ENCODE measurements around the gene MRFAP1. TPM values are rescaled to one million over a fixed set of nuclear protein-coding genes. Genes with fewer than 3 reads are reported as not detected.
"Not testable (repeated sequence)": the region's sequence is repeated elsewhere in the genome, so short reads cannot be mapped to it uniquely, and the experiment has no call there.

Gene MRFAP1
- total RNA-seq, 5 donors from 2014 or later (not counting 1 experiment from before 2014, with no cell fraction given), result 138 to 169 (median 138) TPM

DNA sequence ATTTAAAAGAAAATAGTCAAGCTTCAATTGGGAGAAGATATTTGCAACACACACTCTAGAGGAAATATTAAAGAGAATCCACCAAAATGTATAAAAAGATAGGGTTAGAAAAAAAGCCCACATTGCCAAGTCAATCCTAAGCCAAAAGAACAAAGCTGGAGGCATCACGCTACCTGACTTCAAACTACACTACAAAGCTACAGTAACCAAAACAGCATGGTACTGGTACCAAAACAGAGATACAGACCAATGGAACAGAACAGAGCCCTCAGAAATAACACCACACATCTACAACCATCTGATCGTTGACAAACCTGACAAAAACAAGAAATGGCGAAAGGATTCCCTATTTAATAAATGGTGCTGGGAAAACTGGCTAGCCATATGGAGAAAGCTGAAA lies 13.7 kb downstream of the MRFAP1 start:
- H3K9me3 ChIP-seq; DNase-seq; H3K27ac ChIP-seq (ENCODE audit: low read length); POLR2A ChIA-PET; H3K4me3 Mint-ChIP-seq; ATAC-seq (replicated peaks in 1 of 4); H3K27ac Mint-ChIP-seq; H3K36me3 Mint-ChIP-seq; H3K36me3 ChIP-seq (ENCODE audit: control insufficient read depth in 2 of 2, extremely low read depth in 1 of 2, insufficient read depth in 1 of 2, low read length in 1 of 2); H3K27me3 Mint-ChIP-seq; H3K27me3 ChIP-seq (replicated peaks in 1 of 2; ENCODE audit: control insufficient read depth in 2 of 2, extremely low read depth in 1 of 2, insufficient read depth in 2 of 2, low read length in 1 of 2); H3K4me1 Mint-ChIP-seq; H3K9me3 Mint-ChIP-seq; H3K4me3 ChIP-seq (ENCODE audit: control insufficient read depth in 1 of 2, extremely low read depth in 1 of 2, low read length in 1 of 2): not testable (repeated sequence)
- CTCF ChIA-PET, result interaction anchor here (0.6 to 1.1 kb wide), 2 partner anchors 21 to 420 kb away, joined by 3 read pairs; no protein-coding TSS in a partner anchor
- H3K4me1 ChIP-seq (ENCODE audit: control insufficient read depth in 1 of 2, extremely low read depth in 1 of 2, insufficient read depth in 2 of 2, low read length in 2 of 2), result peaks cover 5 to 12% of the 10 kb centered on the region in 2 experiments
- no CpG with 5 or more reads among the region's 3 CpGs for WGBS (ENCODE audit: insufficient coverage)

DNA sequence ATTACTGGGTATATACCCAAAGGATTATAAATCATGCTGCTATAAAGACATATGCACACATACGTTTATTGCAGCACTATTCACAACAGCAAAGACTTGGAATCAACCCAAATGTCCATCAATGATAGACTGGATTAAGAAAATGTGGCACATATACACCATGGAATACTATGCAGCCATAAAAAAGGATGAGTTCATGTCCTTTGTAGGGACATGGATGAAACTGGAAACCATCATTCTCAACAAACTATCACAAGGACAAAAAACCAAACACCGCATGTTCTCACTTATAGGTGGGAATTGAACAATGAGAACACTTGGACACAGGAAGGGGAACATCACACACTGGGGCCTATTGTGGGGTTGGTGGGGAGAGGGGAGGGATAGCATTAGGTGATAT lies 14.8 kb downstream of the MRFAP1 start:
- POLR2A ChIA-PET; ATAC-seq (replicated peaks in 1 of 4); H3K9me3 ChIP-seq; H3K27ac ChIP-seq (ENCODE audit: low read length); H3K9me3 Mint-ChIP-seq; H3K27me3 ChIP-seq (replicated peaks in 1 of 2; ENCODE audit: control insufficient read depth in 2 of 2, extremely low read depth in 1 of 2, insufficient read depth in 2 of 2, low read length in 1 of 2); H3K36me3 ChIP-seq (ENCODE audit: control insufficient read depth in 2 of 2, extremely low read depth in 1 of 2, insufficient read depth in 1 of 2, low read length in 1 of 2); H3K27ac Mint-ChIP-seq; H3K4me3 ChIP-seq (ENCODE audit: control insufficient read depth in 1 of 2, extremely low read depth in 1 of 2, low read length in 1 of 2); DNase-seq; H3K4me3 Mint-ChIP-seq; H3K27me3 Mint-ChIP-seq; H3K36me3 Mint-ChIP-seq: not testable (repeated sequence)
- peaks cover 5 to 16% of the 10 kb centered on the region in 2 experiments for H3K4me1 ChIP-seq (ENCODE audit: control insufficient read depth in 1 of 2, extremely low read depth in 1 of 2, insufficient read depth in 2 of 2, low read length in 2 of 2)
- peaks cover 4 to 12% (median 9%) of the 10 kb centered on the region in 3 donors for H3K4me1 Mint-ChIP-seq
- CTCF ChIA-PET, result interaction anchor here in 1 of 2 donors (1.0 kb wide), 1 partner anchor 57 kb away, joined by 4 read pairs; no protein-coding TSS in a partner anchor
- WGBS (ENCODE audit: insufficient coverage), result no CpG with 5 or more reads among the region's 2 CpGs

GRCh38 chr4:6655924-6656323 lies 15.4 kb downstream of the MRFAP1 start:
- Histone ChIP-seq H3K27ac (ENCODE audit: low read length) (no peak overlapping the region), H3K4me1 (ENCODE audit: control insufficient read depth in 1 of 2, extremely low read depth in 1 of 2, insufficient read depth in 2 of 2, low read length in 2 of 2) (peaks cover 5 to 16% of the 10 kb centered on the region in 2 experiments), H3K9me3 (no peaks in the 10 kb centered on the region), H3K36me3 (ENCODE audit: control insufficient read depth in 2 of 2, extremely low read depth in 1 of 2, insufficient read depth in 1 of 2, low read length in 1 of 2) (no peaks in the 10 kb centered on the region), H3K27me3 (replicated peaks in 1 of 2; ENCODE audit: control insufficient read depth in 2 of 2, extremely low read depth in 1 of 2, insufficient read depth in 2 of 2, low read length in 1 of 2) (peaks cover 1 to 4% of the 10 kb centered on the region in 2 experiments), H3K4me3 (ENCODE audit: control insufficient read depth in 1 of 2, extremely low read depth in 1 of 2, low read length in 1 of 2) (no peak overlapping the region)
- H3K27ac Mint-ChIP-seq, result no peak overlapping the region
- DNase-seq, result no peak
- H3K9me3 Mint-ChIP-seq, result no peaks in the 10 kb centered on the region
- CTCF ChIA-PET, result interaction anchor here in 1 of 2 donors (1.0 kb wide), 1 partner anchor 56 kb away, joined by 4 read pairs; no protein-coding TSS in a partner anchor
- peaks cover 4 to 12% (median 9%) of the 10 kb centered on the region in 3 donors for H3K4me1 Mint-ChIP-seq
- H3K27me3 Mint-ChIP-seq, result peaks cover 0 to 4% of the 10 kb centered on the region in 2 donors
- H3K36me3 Mint-ChIP-seq, result no peaks in the 10 kb centered on the region
- no peak overlapping the region for H3K4me3 Mint-ChIP-seq
- POLR2A ChIA-PET, result no interaction called here
- no peak for ATAC-seq (replicated peaks in 1 of 4)
- 84% methylated on average over 5 of the region's 5 CpGs for WGBS (ENCODE audit: insufficient coverage)

GRCh38 chr4:6657242-6658208 lies 17.0 kb downstream of the MRFAP1 start:
- Mint-ChIP-seq H3K4me1 (peaks cover 4 to 12% (median 9%) of the 10 kb centered on the region in 3 donors), H3K4me3 (peak overlapping the region in 1 of 3 donors; percentile 69), H3K36me3 (no peaks in the 10 kb centered on the region), H3K27me3 (peaks cover 4% of the 10 kb centered on the region in 2 donors), H3K27ac (no peak overlapping the region), H3K9me3 (no peaks in the 10 kb centered on the region)
- ATAC-seq (replicated peaks in 1 of 4) (no peak), DNase-seq (no peak)
- Histone ChIP-seq H3K27ac (ENCODE audit: low read length) (no peak overlapping the region), H3K36me3 (ENCODE audit: control insufficient read depth in 2 of 2, extremely low read depth in 1 of 2, insufficient read depth in 1 of 2, low read length in 1 of 2) (no peaks in the 10 kb centered on the region), H3K4me3 (ENCODE audit: control insufficient read depth in 1 of 2, extremely low read depth in 1 of 2, low read length in 1 of 2) (no peak overlapping the region), H3K9me3 (no peaks in the 10 kb centered on the region), H3K27me3 (replicated peaks in 1 of 2; ENCODE audit: control insufficient read depth in 2 of 2, extremely low read depth in 1 of 2, insufficient read depth in 2 of 2, low read length in 1 of 2) (peaks cover 4 to 9% of the 10 kb centered on the region in 2 experiments), H3K4me1 (ENCODE audit: control insufficient read depth in 1 of 2, extremely low read depth in 1 of 2, insufficient read depth in 2 of 2, low read length in 2 of 2) (peaks cover 5 to 16% of the 10 kb centered on the region in 2 experiments)
- ChIA-PET POLR2A (interaction anchor here in 1 of 2 donors (0.6 to 1.1 kb wide), 3 partner anchors 14 to 356 kb away, joined by 3 to 7 read pairs (median 3); no protein-coding TSS in a partner anchor), CTCF (interaction anchor here (0.7 to 1.5 kb wide), 2 partner anchors 17 to 75 kb away, joined by 3 to 5 read pairs; no protein-coding TSS in a partner anchor)
- WGBS (ENCODE audit: insufficient coverage), result 89% methylated on average over 63 of the region's 65 CpGs

GRCh38 chr4:6658209-6658595 lies 17.7 kb downstream of the MRFAP1 start:
- H3K9me3 Mint-ChIP-seq, result no peaks in the 10 kb centered on the region
- DNase-seq, result no peak
- Histone ChIP-seq H3K36me3 (ENCODE audit: control insufficient read depth in 2 of 2, extremely low read depth in 1 of 2, insufficient read depth in 1 of 2, low read length in 1 of 2) (no peaks in the 10 kb centered on the region), H3K4me3 (ENCODE audit: control insufficient read depth in 1 of 2, extremely low read depth in 1 of 2, low read length in 1 of 2) (peak overlapping the region in 1 of 2 donors; percentile 12), H3K9me3 (no peaks in the 10 kb centered on the region), H3K4me1 (ENCODE audit: control insufficient read depth in 1 of 2, extremely low read depth in 1 of 2, insufficient read depth in 2 of 2, low read length in 2 of 2) (peaks cover 5 to 16% of the 10 kb centered on the region in 2 experiments), H3K27ac (ENCODE audit: low read length) (no peak overlapping the region), H3K27me3 (replicated peaks in 1 of 2; ENCODE audit: control insufficient read depth in 2 of 2, extremely low read depth in 1 of 2, insufficient read depth in 2 of 2, low read length in 1 of 2) (peaks cover 8 to 16% of the 10 kb centered on the region in 2 experiments)
- no peak overlapping the region for H3K27ac Mint-ChIP-seq
- ChIA-PET CTCF (interaction anchor here (0.7 to 1.5 kb wide), 2 partner anchors 17 to 75 kb away, joined by 3 to 5 read pairs; no protein-coding TSS in a partner anchor), POLR2A (interaction anchor here in 1 of 2 donors (0.6 to 1.1 kb wide), 2 partner anchors 14 to 17 kb away, joined by 3 to 7 read pairs; no protein-coding TSS in a partner anchor)
- peaks cover 4 to 9% of the 10 kb centered on the region in 2 donors for H3K27me3 Mint-ChIP-seq
- WGBS (ENCODE audit: insufficient coverage), result 93% methylated on average over 7 of the region's 7 CpGs
- H3K36me3 Mint-ChIP-seq, result no peaks in the 10 kb centered on the region
- H3K4me1 Mint-ChIP-seq, result peaks cover 4 to 12% (median 9%) of the 10 kb centered on the region in 3 donors
- ATAC-seq (replicated peaks in 1 of 4), result peak in 1 of 4 experiments; percentile 2
- H3K4me3 Mint-ChIP-seq, result peak overlapping the region; percentile 61 to 69 (median 69)

- Mint-ChIP-seq H3K4me1 (peaks cover 4 to 12% (median 9%) of the 10 kb centered on the region in 3 donors), H3K4me3 (peak overlapping the region; percentile 61 to 69 (median 69)), H3K36me3 (no peaks in the 10 kb centered on the region), H3K27me3 (peaks cover 4 to 13% of the 10 kb centered on the region in 2 donors), H3K27ac (no peak overlapping the region), H3K9me3 (no peaks in the 10 kb centered on the region)
- ChIA-PET POLR2A (interaction anchor here (1.1 to 1.6 kb wide), 2 partner anchors 13 to 16 kb away, joined by 3 to 6 read pairs; no protein-coding TSS in a partner anchor), CTCF (interaction anchor here (0.6 to 1.5 kb wide), 6 partner anchors 12 to 187 kb away, joined by 3 to 9 read pairs (median 3); a partner anchor contains a TSS)
- Histone ChIP-seq H3K27me3 (replicated peaks in 1 of 2; ENCODE audit: control insufficient read depth in 2 of 2, extremely low read depth in 1 of 2, insufficient read depth in 2 of 2, low read length in 1 of 2) (peaks cover 12 to 20% of the 10 kb centered on the region in 2 experiments), H3K36me3 (ENCODE audit: control insufficient read depth in 2 of 2, extremely low read depth in 1 of 2, insufficient read depth in 1 of 2, low read length in 1 of 2) (no peaks in the 10 kb centered on the region), H3K9me3 (no peaks in the 10 kb centered on the region), H3K4me3 (ENCODE audit: control insufficient read depth in 1 of 2, extremely low read depth in 1 of 2, low read length in 1 of 2) (peak overlapping the region; percentile 12 to 40), H3K27ac (ENCODE audit: low read length) (no peak overlapping the region), H3K4me1 (ENCODE audit: control insufficient read depth in 1 of 2, extremely low read depth in 1 of 2, insufficient read depth in 2 of 2, low read length in 2 of 2) (peaks cover 5 to 17% of the 10 kb centered on the region in 2 experiments)
- ATAC-seq (replicated peaks in 1 of 4) (peak; percentile 82 to 96 (median 90)), DNase-seq (peak in 33 of 35 experiments; percentile 28 to 78 (median 52))
- WGBS (ENCODE audit: insufficient coverage), result 26% methylated on average over 22 of the region's 52 CpGs
Measured at GRCh38 chr4:6658597-6659075, 18.2 kb downstream of the MRFAP1 start.
